Esophagus mucosa (tissue), 1 donor: ENCODE measurements around the gene NIPAL4. TPM values are rescaled to one million over a fixed set of nuclear protein-coding genes. Genes with fewer than 3 reads are reported as not detected.
A peak's percentile ranks its signal among the peaks of the same experiment; 100 is the strongest.
"Not testable (repeated sequence)": the region's sequence is repeated elsewhere in the genome, so short reads cannot be mapped to it uniquely, and the experiment has no call there.

Experiments used
- ATAC-seq: fragments of 200-7000 bp; cut with Tn5 transposase; one replicate; pipeline ENCODE4 v1.9.1; 2020
- total RNA-seq: library from RNA; stranded (reverse); gene quantifications from one replicate; pipeline ENCODE4 v1.2.4, GENCODE V29; 2023
- donor health status: DM: yes; HTN: yes; CAD: no.

Gene NIPAL4
- total RNA-seq, 1 donor from 2014 or later, result 31.2 TPM

DNA sequence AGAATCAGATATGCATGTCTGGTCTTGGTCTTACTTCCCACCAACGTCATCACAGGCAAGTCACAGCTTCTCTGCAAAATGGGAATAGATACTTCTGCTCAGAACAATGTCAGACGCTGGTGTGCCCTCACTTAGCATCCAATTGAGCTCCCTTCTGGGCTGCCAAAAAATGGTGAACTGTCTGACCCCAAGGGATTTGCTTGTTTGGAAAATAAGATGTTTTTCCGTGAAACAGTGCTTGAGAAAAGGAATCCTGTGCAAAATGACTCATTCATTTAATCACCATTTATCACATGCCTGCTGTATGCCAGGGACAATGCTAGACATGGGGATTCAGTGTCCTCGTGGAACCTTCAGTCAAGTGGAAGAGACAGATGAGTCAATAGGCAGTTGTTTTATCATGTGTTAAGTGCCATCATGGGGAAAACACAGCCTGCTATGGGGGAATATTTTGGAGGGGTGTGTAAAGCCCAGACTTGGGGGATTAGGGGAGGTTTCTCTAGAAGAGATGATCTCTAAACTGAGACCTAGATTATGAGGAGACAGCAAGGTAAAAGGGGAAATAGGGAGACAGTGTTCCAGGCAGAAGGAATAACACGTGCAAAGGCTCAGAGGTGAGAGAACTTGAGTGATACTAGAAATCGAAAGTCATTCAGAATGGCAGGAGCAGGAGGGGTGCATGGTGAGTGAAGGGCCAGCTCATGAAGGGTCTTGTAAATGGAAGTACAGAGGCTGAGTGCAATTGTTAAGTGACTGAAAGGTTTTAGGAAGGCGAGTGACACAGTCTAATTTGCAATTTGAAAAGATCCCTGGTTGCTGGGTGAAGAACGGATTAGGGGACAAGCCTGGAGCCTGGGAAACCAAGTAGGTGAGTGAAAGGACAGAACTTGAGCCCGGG, 3.9 kb downstream of the NIPAL4 start:
- ATAC-seq, result peak; percentile 51

DNA sequence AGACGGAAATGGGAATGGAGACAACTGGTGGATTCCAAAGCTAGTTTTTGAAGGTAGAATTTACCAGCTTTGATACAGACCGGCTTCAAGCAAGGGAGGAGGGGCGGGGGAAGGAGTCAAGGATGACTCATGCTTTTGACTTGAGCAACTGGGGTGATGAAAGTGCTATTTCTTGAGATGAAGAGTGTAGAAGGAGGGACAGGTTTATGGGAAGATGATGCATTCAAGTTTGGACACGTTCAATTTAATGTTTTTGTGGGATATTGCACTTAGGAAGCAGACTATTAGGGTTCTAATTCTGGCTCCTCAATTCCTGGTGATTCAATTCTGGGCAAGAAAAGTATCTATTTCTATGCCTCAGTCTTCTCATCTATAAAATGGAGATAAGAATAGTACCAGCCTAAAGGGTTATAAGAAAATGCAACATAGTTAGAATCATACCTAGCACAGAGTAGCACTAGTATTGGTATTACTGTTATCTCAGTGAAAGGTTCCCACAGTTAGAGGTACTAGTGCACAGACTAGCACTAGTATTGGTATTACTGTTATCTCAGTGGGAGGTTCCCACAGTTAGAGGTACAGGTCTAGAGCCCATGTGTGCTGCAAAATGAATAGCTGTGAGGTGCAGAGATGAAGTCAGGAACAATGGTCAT, 4.6 kb downstream of the NIPAL4 start:
- ATAC-seq, result peak; percentile 89

DNA sequence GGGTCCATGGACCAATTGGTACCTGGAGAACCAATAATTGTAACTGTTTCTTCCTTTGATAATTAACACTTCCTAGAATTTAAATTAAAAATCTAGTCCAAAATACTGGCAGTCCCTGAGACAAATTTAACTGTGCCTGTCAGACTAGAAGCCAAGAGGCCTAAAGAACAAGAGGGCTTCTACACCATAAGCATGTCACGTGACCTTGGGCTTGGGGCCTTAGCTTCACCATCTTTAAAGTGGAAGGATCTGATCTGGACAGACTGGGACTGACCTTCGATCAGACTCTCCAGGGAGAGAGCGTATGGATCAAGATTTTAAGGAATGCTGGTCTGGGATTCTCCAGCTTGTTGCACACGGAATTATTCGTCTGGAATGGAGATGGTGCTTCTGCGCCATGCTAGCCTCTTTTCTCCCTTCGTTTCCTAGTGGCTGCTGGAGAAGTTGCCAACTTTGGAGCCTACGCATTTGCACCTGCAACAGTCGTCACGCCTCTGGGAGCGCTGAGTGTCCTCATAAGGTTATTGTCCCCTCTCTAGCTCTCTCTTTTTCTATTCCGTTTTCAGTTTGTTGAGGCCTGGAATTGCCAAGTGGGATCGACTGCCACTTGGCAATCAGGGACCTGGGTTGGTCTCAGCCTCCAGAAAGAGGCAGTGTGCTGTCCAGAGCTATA, 8.4 kb downstream of the NIPAL4 start:
- ATAC-seq, result no peak

GRCh38 chr5:157469073-157469472, 9.1 kb downstream of the NIPAL4 start:
- ATAC-seq, result no peak

GRCh38 chr5:157469687-157470086, 9.7 kb downstream of the NIPAL4 start:
- ATAC-seq, result no peak

- no peak for ATAC-seq
These were observed 10.6 kb downstream of the NIPAL4 start for GRCh38 chr5:157470631-157471030.

GRCh38 chr5:157471709-157472108, 11.7 kb downstream of the NIPAL4 start:
- peak; percentile 15 for ATAC-seq

DNA sequence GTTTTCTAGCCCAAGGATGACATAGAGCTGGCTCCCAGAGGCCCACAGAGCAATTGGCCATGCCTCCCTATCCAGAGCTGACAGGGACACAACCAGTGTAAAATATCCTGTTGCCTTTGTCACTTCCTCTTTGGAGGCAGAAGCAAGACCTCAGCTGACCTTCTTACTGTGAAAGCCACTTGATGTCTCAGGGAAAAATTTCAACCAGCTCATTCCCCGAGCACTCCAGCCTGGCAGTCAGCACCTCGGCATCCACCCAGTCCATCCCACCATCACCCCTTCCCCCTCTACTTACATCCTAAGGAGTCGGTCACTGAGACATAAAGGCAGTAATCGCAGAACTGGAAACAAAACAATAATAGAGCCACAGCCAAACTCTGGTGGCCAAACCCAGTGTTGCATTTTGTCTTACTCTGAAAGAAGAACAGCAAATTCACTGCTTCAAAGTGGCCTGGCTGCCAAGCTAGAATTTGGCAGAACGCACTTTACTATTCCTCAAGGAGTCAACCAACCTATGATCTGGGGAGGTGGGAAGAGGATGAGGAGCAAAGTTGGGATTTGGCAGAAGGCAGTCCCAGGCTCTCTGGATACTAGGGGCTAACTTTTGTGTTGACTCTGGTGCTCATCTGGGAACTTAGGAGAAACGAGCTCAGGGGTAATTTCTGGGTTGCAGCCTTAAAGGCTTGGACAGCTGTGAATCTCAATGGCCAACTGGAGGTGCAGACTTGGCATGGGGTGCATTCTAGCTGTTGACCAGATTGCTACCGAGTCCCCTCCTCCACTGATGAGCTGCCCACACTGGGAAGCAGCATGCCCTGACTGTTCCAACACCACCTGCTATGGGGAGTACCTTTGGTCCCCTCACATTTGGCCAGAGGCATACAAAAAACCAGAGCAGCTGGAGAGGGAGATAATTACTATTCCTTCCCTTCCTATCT, 13.6 kb downstream of the NIPAL4 start:
- no peak for ATAC-seq

DNA sequence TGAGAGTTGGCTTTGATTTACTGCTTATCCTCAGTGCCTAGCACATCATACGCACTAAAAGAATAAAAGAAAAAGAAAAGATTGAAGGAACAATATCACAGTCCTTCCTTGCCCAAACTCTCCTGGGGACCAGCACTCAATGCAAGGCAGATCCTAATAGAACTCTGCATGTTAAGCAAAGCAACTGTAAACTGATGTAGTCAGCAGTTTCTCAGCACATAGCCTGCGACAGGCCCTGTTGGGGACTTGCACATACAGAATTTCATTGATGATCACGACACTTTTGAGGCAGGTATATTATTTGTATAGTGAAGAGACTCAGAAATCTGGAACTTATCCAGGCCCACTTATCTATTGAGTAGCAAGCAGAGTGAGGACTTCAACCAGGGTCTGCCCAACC, 15.4 kb downstream of the NIPAL4 start:
- no peak for ATAC-seq

DNA sequence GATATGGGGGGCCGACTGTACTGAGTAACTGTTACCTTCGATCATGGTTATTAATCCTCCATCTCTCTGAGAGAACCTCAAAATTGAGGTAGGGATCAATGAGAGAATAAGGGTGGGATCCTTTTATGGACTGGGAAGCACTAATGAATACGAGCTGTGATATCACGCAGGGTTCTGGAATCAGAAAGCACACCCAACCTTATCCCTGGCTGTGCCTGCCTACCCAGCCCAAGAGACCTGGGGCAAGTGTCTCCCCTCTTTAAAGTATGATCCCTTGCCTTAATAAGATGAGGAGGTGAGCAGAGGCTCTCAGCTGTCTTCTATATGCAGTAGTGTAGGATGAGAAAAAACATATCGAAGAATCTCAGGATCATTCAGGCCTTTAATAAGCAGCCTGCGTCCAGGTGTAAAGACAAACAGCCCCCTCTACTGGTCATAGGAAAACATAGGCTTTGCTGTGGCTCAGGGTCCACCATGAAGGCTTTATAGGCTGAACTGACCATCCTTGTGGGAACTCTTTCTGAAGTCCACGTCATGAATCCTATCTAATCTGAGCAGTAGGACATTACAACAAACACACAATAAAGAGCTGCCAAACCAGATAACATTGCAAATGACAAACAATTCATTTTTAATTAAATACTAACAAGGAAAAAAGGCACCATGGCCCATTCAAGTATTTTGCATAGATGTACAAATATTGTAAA, 16.8 kb downstream of the NIPAL4 start:
- peak; percentile 67 for ATAC-seq

GRCh38 chr5:157477814-157478494, 17.9 kb downstream of the NIPAL4 start:
- no peak for ATAC-seq

DNA sequence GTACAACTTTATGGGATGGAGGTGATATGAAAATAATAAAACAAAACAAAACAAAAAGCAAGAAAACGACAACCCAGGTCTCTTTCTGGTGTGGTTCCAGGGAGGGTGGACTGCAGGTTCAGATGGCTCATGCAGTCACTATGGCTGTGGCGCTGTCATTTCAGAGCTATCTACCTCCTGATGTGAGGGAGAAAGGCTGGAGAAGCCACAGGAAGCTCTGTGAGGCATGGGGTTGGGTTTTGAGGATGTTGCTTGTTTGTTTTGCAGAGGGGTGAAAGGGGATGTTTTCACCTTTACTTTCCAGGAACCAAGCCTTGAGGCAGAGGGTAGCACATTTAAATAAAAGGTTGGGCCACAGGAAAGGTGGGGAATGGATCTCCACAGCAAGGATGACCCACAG, 18.7 kb downstream of the NIPAL4 start:
- ATAC-seq, result no peak

- peak; percentile 29 for ATAC-seq
These were observed 19.2 kb downstream of the NIPAL4 start for GRCh38 chr5:157479166-157479565.

- ATAC-seq, result no peak
These were observed 19.8 kb downstream of the NIPAL4 start for GRCh38 chr5:157479612-157480510.

GRCh38 chr5:157481265-157481664, 21.3 kb downstream of the NIPAL4 start:
- ATAC-seq, result peak; percentile 47

DNA sequence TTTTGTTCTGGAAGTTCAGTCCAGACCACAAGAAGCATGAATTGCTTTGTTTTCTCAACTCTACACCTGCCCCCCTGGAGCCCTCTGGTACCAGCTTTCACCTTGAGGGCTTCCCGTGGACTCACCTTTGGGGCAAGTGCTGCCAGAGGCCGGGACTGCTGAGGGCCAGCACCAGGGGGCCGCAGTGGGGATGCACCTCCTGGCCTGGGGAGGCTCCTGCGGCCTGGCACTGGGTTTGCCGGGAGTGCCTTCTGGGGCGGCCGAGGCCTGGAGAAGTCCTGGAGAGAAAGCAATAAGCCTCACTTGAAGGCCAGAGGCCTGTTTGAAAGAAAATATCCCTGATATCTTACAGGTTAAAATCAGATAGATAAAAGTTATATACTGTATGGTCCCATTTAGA, 21.7 kb downstream of the NIPAL4 start:
- no peak for ATAC-seq

- not testable (repeated sequence) for ATAC-seq
These were observed 22.7 kb downstream of the NIPAL4 start for GRCh38 chr5:157482702-157483101.

- ATAC-seq, result no peak
These were observed 24.8 kb downstream of the NIPAL4 start for GRCh38 chr5:157484768-157485167.

- no peak for ATAC-seq
These were observed 25.3 kb downstream of the NIPAL4 start for GRCh38 chr5:157485340-157485739.

GRCh38 chr5:157485811-157486210, 25.8 kb downstream of the NIPAL4 start:
- no peak for ATAC-seq
